Smooth muscle cell of the brain vasculature (primary cell): Measurements from ENCODE around the gene SLC12A8.

Experiments used
- DNase-seq: peaks from one replicate; pipeline ENCODE4 v3.0.0-alpha.2; 2012; ENCODE audit warnings: low read depth, low spot score

SLC12A8 gene, protein sequence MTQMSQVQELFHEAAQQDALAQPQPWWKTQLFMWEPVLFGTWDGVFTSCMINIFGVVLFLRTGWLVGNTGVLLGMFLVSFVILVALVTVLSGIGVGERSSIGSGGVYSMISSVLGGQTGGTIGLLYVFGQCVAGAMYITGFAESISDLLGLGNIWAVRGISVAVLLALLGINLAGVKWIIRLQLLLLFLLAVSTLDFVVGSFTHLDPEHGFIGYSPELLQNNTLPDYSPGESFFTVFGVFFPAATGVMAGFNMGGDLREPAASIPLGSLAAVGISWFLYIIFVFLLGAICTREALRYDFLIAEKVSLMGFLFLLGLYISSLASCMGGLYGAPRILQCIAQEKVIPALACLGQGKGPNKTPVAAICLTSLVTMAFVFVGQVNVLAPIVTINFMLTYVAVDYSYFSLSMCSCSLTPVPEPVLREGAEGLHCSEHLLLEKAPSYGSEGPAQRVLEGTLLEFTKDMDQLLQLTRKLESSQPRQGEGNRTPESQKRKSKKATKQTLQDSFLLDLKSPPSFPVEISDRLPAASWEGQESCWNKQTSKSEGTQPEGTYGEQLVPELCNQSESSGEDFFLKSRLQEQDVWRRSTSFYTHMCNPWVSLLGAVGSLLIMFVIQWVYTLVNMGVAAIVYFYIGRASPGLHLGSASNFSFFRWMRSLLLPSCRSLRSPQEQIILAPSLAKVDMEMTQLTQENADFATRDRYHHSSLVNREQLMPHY

DNA sequence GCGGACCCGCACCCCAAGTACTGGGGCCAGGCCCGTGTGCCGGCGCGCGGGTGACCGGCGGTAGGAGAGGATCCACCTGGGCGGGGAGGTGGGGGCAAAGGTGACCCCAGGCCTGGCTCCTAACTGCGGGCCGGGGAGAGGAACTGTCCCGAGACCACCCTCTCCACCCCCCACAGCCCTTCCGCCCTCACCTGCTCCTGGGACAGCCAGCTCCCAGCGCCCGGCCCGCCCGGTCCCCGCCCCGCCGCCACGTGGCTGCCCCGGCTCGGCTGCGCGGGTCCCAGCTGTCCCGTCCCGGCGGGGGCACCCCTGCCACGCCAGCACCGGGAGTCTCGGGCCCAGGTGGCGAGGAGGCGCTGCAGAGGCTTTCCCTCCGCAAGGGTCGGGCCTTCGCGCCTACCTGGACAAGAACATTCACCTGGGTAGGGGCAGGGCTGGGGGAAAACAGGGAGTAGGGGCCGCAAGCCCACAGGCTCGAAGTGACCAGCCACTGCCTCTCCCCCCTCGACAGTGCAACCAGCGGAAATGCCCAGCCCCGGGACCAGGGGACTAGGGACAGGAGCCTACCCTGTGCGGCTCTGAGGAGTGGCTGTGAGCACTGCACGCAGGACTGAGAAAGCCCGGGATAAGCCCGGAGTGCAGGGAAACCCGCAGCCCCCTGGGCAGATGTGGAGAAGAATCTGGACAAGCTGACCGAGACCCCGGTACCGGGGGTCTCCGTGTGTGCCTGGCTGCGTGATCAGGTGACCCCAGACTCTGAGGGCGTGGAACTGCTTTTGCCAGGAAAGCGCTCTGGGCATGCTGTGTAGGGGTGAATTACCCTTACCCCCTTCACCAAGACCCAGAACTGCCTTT is at the start of gene SLC12A8:
TSS of gene SLC12A8 (minus strand) at position 240 of the 855 bp plus-strand sequence. CDS start 1,399 bp downstream, outside the sequence.
- DNase-seq: no peak

DNA sequence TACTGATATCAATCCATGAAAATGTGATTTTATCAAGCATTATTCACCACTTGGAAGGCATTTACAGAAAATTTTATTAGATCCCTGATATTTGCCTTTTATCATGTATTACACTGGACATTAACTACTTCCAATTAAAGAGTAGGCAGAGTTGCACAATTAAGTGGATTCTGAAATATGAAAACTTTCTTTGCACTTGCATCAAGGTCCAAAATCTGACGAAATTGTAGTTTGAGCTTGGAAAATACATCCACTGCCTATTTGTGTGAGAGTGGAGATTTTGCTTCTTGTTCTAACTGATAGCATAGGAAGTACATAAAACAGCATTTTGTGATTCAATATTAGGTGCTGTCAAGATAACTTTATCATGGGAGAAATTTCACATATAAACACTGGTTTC is 49.6 kb upstream of the SLC12A8 start:
- no peak for DNase-seq

DNA sequence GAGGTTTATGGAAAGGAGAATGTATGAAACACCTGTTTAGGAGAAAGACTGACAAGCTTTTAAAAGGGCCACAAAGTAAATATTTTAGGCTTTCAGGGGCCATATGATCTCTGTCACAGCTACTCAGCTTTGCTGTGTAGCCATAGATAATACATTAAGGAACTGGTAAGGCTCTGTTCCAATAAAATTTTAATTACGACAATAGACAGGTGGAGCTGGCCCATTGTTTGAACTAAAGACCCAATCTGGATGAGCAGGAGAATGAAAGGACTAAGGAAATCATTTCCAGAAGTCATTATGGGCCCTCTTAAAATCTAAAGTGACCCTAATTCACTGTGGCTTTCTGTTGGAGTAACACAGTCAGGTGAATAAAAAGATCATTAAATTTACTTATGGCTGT is 48.5 kb upstream of the SLC12A8 start:
- no peak for DNase-seq

- no peak for DNase-seq
These were observed 47.6 kb upstream of the SLC12A8 start for GRCh38 chr3:125260158-125260557.

- no peak for DNase-seq
These were observed 45.0 kb upstream of the SLC12A8 start for GRCh38 chr3:125257536-125257935.

DNA sequence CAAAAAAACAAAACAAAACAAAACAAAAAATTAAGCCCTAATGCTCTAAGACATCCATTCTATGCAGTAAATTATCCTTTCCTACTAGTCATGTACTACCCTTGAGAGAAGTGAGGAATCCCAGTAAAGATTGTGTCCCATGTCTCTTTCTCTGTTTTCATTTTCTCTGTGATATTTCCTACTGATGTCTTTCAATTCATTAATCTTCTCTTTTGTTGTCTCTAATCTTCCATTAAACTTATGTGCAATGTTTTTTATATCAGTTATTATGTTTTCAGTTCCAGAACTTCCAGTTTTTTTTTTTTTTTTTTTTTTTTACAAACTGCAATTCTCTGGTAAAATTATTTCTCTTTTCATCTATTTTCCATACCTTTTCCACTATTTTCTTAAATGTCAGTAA is 44.1 kb upstream of the SLC12A8 start:
- no peak for DNase-seq

- no peak for DNase-seq
These were observed 38.4 kb upstream of the SLC12A8 start for GRCh38 chr3:125250973-125251372.

DNA sequence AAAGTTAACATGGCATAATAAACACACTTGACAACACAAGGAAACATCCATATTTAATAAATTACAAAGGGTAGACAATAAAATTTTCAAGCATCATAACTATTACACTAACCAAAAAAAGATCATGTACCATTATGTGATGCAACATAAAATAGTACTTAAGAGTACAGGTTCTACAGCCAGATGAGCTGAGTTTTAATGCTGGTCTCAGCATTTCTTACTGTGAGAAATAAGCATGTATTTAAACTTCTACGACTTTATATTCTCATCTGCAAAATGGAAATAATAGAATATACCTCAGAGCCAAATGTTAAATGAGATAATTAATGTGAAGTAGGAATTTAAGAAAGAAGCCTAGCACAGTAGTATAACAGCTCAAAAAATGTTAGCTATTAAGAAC is 33.7 kb upstream of the SLC12A8 start:
- DNase-seq: no peak

GRCh38 chr3:125245521-125245920 is 33.0 kb upstream of the SLC12A8 start:
- no peak for DNase-seq

- DNase-seq: no peak
These were observed 27.9 kb upstream of the SLC12A8 start for GRCh38 chr3:125240496-125240895.

DNA sequence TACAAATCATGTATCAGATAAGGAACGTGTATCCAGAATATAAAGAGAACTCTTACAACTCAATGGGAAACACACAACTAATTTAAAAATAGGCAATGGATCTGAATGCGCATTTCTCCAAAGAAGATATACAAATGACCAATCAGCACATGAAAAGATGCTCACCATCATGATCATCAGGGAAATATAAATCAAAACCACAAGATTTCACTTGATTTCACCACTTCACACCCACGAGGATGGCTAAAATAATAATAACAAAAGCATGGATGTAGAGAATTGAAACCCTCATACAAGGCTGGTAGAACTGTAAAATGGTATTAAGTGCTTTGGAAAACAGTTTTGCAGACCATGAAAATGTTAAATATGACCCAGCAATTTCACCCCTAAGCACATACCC is 26.7 kb upstream of the SLC12A8 start:
- no peak for DNase-seq

DNA sequence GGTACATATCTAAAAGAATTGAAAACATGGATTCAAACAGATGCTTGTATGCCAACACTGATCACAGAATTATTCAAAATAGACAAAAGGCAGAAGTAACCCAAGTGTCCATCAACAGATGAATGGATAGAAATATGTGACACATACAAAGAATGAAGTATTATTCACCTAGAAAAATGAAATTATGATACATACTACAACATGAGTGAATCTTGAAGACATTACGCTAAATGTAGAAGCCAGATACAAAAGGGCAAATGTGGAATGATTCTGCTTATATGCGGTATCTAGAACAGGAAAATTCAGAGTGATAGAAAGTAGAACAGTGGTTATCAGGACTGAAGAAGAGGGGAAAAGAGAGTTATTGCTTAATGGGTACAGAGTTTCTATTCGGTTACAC is 26.2 kb upstream of the SLC12A8 start:
- DNase-seq: no peak

DNA sequence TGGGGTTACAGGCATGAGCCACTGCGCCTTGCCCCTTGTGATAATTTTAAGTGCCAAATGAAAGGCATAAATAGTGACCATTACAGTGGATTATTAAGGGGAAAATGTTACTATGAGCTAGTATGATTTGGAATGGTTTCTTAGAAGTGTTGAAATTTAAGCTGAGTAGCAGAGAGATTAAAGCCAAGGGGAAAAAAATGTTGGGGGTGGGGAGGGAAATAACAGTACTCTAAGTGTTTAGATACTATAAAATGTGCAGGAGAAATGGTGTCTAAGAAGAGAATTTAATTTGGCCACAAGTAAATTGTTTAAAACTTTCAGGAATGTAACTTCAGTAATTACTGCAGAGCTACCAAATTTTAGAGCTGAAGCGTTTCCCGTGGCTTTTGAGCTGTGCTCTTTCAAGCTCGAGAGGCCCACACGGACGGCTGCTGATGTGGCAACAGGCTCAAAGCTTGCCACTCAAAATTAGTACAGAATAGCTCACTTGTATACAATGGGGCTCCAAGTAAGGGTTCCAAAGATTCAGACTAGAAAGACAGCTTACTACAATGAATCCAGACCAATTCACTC is 23.9 kb upstream of the SLC12A8 start:
- DNase-seq: no peak

GRCh38 chr3:125234831-125235230 is 22.3 kb upstream of the SLC12A8 start:
- no peak for DNase-seq

DNA sequence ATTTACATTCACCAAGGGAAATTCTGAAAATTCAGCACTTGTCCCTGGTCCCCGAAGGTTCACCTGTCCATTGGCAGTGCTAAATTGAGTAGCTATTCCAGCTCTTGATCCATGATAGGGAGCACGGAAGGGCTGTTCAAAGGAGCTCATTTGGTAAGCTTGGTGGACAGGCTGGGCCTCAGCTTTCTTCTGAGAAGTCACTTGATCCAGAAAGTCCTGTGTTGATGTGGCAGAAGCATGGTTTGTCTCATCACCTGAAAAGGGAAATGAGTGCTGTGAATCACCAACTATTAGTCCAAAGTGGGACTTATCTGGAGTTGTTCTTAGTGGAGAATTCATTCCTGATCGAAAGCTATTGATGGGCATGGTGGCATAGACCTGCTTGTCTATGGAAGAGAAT is 19.9 kb upstream of the SLC12A8 start:
- DNase-seq: no peak

GRCh38 chr3:125231895-125232294 is 19.3 kb upstream of the SLC12A8 start:
- DNase-seq: peak; percentile 9

DNA sequence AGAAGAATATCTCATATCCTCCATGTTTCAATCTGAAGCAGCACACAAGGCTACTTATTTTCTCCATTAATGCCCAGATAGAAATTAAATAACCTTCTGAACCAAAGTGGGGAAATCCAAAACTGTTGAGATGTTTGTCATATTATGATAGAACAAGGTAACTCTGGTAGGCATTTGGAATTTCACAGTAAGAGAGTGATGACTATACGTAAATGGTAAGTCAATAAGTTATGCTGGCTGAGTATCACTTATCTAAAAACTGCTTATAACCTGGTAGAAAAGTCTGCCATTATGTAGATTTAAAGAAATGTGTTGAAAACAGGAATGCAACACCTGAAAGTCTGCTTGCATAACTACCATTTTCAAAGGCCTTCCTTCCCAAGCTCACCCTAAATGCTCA is 17.2 kb upstream of the SLC12A8 start:
- DNase-seq: no peak

DNA sequence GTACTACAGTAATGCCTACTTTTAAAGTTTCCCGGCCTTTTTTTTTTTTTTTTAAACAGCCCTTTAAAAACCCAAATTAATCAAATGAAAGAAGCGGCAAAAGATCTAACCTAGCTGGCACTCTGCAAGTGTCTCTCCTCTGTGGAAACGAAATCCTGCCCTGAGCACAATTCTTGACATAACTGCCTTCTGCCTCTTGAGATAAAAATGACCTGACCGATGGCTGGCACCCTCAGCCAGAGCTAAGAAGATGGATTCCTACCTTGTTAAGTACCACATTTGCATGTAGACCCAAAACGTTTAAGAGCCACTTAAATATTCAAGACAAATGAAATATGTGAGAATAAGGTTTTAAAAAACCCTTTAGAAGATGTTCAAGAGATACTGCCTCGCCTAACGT is 16.6 kb upstream of the SLC12A8 start:
- no peak for DNase-seq

GRCh38 chr3:125221831-125222230 is 9.3 kb upstream of the SLC12A8 start:
- no peak for DNase-seq

DNA sequence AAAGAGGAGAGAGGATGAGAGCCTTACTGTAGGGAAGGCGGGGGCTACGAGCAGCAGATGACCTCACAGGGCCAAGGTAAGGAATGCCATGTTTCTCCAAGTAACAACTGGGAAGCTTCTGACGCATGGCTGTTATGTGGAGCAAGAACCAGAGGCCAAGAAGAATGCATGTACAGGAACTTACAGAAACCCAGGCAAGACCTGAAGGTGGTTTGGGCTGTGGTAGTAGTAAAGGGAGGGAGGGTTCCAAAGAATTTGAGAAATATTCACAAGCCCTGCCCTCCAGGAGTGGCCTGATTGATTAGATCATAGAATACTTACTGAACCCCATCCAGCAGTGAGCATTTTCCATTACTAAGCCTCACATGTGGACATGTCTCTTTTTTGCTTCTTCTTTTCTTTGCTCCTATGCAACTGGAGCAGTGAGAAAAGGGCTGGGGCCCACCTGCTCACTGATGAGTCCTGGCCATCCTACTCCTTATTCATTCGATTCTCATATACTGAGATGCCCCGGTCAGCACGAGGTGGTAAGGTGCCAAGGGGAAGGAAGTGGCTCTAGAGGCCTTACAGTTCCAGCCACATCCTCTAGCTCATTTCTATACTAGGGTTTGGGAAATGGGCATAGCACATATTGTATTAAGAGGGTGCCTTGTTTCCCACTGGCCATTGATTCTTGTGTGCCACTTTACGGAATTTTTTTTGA is 8.3 kb upstream of the SLC12A8 start:
- no peak for DNase-seq

DNA sequence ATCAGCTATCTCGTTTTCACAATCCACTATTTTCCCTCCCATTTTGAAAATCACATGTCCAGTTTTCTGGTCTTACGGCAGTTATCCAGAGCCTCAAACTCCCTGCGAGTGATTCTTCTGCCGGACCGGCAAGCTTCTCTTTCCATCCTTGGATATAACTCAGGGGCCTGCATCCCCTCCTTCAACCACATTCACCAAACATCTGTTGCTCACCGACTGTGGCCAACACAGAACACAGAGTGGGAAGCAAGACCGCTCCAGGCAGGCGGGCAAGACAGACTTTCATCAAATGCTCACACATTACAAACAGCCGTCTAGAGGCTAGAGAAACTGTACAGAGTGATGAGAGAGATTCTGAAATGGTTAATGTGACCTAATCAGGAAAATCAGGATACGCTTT is 7.6 kb upstream of the SLC12A8 start:
- DNase-seq: no peak
